ENCODE results near the gene APOE. TPM values are rescaled to one million over a fixed set of nuclear protein-coding genes. Genes with fewer than 3 reads are reported as not detected.
"Not testable (repeated sequence)": the region's sequence is repeated elsewhere in the genome, so short reads cannot be mapped to it uniquely, and the experiment has no call there.

The APOE gene
- total RNA-seq, 1 donor from 2014 or later: 89.0 TPM

- Histone ChIP-seq H3K36me3 (ENCODE audit: control insufficient read depth, insufficient read depth, low read length) (no peaks in the 10 kb centered on the region), H3K27me3 (ENCODE audit: control insufficient read depth, insufficient read depth, low read length) (peaks cover 9% of the 10 kb centered on the region), H3K4me3 (ENCODE audit: low read depth, low read length) (no peak overlapping the region)
- no peak for DNase-seq (ENCODE audit: low read depth)
- TF ChIP-seq CTCF (IDR thresholded peaks at IDR 0.05; ENCODE audit: insufficient read depth, low read length, poor library complexity, severe bottlenecking): no peak
These were observed 19.7 kb downstream of the APOE start for GRCh38 chr19:44925114-44925891.

GRCh38 chr19:44926245-44927077 is 20.9 kb downstream of the APOE start:
- H3K27me3 ChIP-seq (ENCODE audit: control insufficient read depth, insufficient read depth, low read length); DNase-seq (ENCODE audit: low read depth); H3K4me3 ChIP-seq (ENCODE audit: low read depth, low read length); H3K36me3 ChIP-seq (ENCODE audit: control insufficient read depth, insufficient read depth, low read length): not testable (repeated sequence)

GRCh38 chr19:44927746-44928145 is 22.1 kb downstream of the APOE start:
- no peak for DNase-seq (ENCODE audit: low read depth)
- H3K36me3 ChIP-seq (ENCODE audit: control insufficient read depth, insufficient read depth, low read length): no peaks in the 10 kb centered on the region
- no peak overlapping the region for H3K4me3 ChIP-seq (ENCODE audit: low read depth, low read length)
- TF ChIP-seq CTCF (IDR thresholded peaks at IDR 0.05; ENCODE audit: insufficient read depth, low read length, poor library complexity, severe bottlenecking): no peak
- peaks cover 9% of the 10 kb centered on the region for H3K27me3 ChIP-seq (ENCODE audit: control insufficient read depth, insufficient read depth, low read length)

GRCh38 chr19:44930088-44930487 is 24.5 kb downstream of the APOE start:
- no peak for DNase-seq (ENCODE audit: low read depth)
- H3K27me3 ChIP-seq (ENCODE audit: control insufficient read depth, insufficient read depth, low read length): peaks cover 3% of the 10 kb centered on the region
- no peak for TF ChIP-seq CTCF (IDR thresholded peaks at IDR 0.05; ENCODE audit: insufficient read depth, low read length, poor library complexity, severe bottlenecking)
- no peak overlapping the region for H3K4me3 ChIP-seq (ENCODE audit: low read depth, low read length)
- no peaks in the 10 kb centered on the region for H3K36me3 ChIP-seq (ENCODE audit: control insufficient read depth, insufficient read depth, low read length)

GRCh38 chr19:44931541-44931940 is 25.9 kb downstream of the APOE start:
- no peak for DNase-seq (ENCODE audit: low read depth)
- no peak overlapping the region for H3K4me3 ChIP-seq (ENCODE audit: low read depth, low read length)
- TF ChIP-seq CTCF (IDR thresholded peaks at IDR 0.05; ENCODE audit: insufficient read depth, low read length, poor library complexity, severe bottlenecking): no peak
- H3K36me3 ChIP-seq (ENCODE audit: control insufficient read depth, insufficient read depth, low read length): no peaks in the 10 kb centered on the region
- H3K27me3 ChIP-seq (ENCODE audit: control insufficient read depth, insufficient read depth, low read length): peaks cover 3% of the 10 kb centered on the region

- DNase-seq (ENCODE audit: low read depth): no peak
- Histone ChIP-seq H3K27me3 (ENCODE audit: control insufficient read depth, insufficient read depth, low read length) (peaks cover 3% of the 10 kb centered on the region), H3K4me3 (ENCODE audit: low read depth, low read length) (no peak overlapping the region), H3K36me3 (ENCODE audit: control insufficient read depth, insufficient read depth, low read length) (no peaks in the 10 kb centered on the region)
- TF ChIP-seq CTCF (IDR thresholded peaks at IDR 0.05; ENCODE audit: insufficient read depth, low read length, poor library complexity, severe bottlenecking): no peak
These were observed 34.1 kb downstream of the APOE start for GRCh38 chr19:44939668-44940067.

All from kidney epithelial cell (primary cell).